Brain microvascular endothelial cell (primary cell): ENCODE measurements around the gene AKAP5.

Source experiments
- DNase-seq: peaks from one replicate; pipeline ENCODE4 v3.0.0-alpha.2; 2020
- H3K27ac ChIP-seq: fragments of 250-450 bp; sonication (Bioruptor Pico); 2 replicates; pipeline ENCODE4 v1.5.1; 2020; ENCODE audit warnings: mild to moderate bottlenecking, moderate library complexity
- H3K27me3 ChIP-seq: fragments of 250-450 bp; sonication (Bioruptor Pico); replicated peaks from 2 replicates; pipeline ENCODE4 v1.5.1; 2020; ENCODE audit warnings: mild to moderate bottlenecking
- H3K36me3 ChIP-seq: fragments of 250-450 bp; sonication (Bioruptor Pico); replicated peaks from 2 replicates; pipeline ENCODE4 v1.5.1; 2020; ENCODE audit warnings: mild to moderate bottlenecking
- H3K4me3 ChIP-seq: 2 replicates; pipeline ENCODE4 v1.5.1; 2011; ENCODE audit warnings: low read depth, mild to moderate bottlenecking, control low read depth, low read length, moderate library complexity
- CTCF ChIP-seq: IDR thresholded peaks from 2 replicates; pipeline ENCODE4 v1.5.1; 2011; ENCODE audit warnings: low read depth, mild to moderate bottlenecking, moderate library complexity, low read length, control low read depth, inconsistent platforms; ENCODE audit errors: missing control alignments
- in situ Hi-C: cut with HindIII; loops from 2 replicates; pipeline ENCODE4 v1.10.0; 2017; ENCODE audit warnings: low sequenced_read_pairs, low pct_ligation_motif_present

The AKAP5 gene

GRCh38 chr14:64447876-64448670, 17.2 kb upstream of the AKAP5 start:
- H3K27ac ChIP-seq, result no peak overlapping the region
- in situ Hi-C loops, result no loop called here
- H3K27me3 ChIP-seq, result no peaks in the 10 kb centered on the region
- no peak overlapping the region for H3K4me3 ChIP-seq
- H3K36me3 ChIP-seq, result peaks cover 11% of the 10 kb centered on the region
- peak; percentile 16 for DNase-seq
- TF ChIP-seq CTCF, result no peak

GRCh38 chr14:64450255-64450654, 15.0 kb upstream of the AKAP5 start:
- no peak for DNase-seq
- H3K36me3 ChIP-seq, result peaks cover 23% of the 10 kb centered on the region
- TF ChIP-seq CTCF, result no peak
- H3K27me3 ChIP-seq, result no peaks in the 10 kb centered on the region
- no peak overlapping the region for H3K4me3 ChIP-seq
- in situ Hi-C loops, result no loop called here
- H3K27ac ChIP-seq, result no peak overlapping the region

DNA sequence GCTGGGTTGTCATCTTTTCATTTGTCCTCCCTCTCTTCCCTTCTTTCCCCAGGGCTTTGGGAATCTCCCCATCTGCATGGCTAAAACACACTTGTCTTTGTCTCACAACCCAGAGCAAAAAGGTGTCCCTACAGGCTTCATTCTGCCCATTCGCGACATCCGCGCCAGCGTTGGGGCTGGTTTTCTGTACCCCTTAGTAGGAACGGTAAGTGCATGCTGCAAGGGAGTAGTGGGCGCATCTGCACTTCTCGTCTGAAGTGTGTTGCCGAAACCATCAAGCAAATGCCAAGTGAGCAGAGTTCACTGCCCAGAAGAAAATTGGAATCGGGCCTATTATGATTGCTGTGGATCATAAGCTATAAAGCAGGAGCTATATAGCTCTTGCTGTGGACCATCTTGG, 10.6 kb upstream of the AKAP5 start:
- DNase-seq, result no peak
- in situ Hi-C loops, result no loop called here
- TF ChIP-seq CTCF, result no peak
- Histone ChIP-seq H3K27ac (no peak overlapping the region), H3K36me3 (peaks cover 24% of the 10 kb centered on the region), H3K4me3 (no peak overlapping the region), H3K27me3 (no peaks in the 10 kb centered on the region)

GRCh38 chr14:64459405-64460136, 5.7 kb upstream of the AKAP5 start:
- TF ChIP-seq CTCF, result no peak
- no peak overlapping the region for H3K4me3 ChIP-seq
- no peak for DNase-seq
- in situ Hi-C loops, result no loop called here
- H3K27me3 ChIP-seq, result no peaks in the 10 kb centered on the region
- peaks cover 11% of the 10 kb centered on the region for H3K36me3 ChIP-seq
- H3K27ac ChIP-seq, result no peak overlapping the region

GRCh38 chr14:64461221-64461620, 4.1 kb upstream of the AKAP5 start:
- Histone ChIP-seq H3K36me3 (peaks cover 3% of the 10 kb centered on the region), H3K27me3 (no peaks in the 10 kb centered on the region), H3K27ac (no peak overlapping the region), H3K4me3 (no peak overlapping the region)
- no peak for TF ChIP-seq CTCF
- no peak for DNase-seq
- in situ Hi-C loops, result no loop called here
